GM10847 (cell line): ENCODE data around the gene RNASE8.

Source experiments
- POLR2A ChIP-seq: IDR thresholded peaks from 2 replicates; pipeline ENCODE4 v1.6.1; 2011; ENCODE audit not compliant: insufficient read length; ENCODE audit errors: extremely low read depth

Gene RNASE8

GRCh38 chr14:21041676-21042433 lies 15.8 kb upstream of the RNASE8 start, which contains the start of gene RNASE7:
Gene RNASE7, plus strand, starts transcription at chr14:21042362. Its CDS starts 631 bp downstream, at chr14:21042993.
- no peak for TF ChIP-seq POLR2A

DNA sequence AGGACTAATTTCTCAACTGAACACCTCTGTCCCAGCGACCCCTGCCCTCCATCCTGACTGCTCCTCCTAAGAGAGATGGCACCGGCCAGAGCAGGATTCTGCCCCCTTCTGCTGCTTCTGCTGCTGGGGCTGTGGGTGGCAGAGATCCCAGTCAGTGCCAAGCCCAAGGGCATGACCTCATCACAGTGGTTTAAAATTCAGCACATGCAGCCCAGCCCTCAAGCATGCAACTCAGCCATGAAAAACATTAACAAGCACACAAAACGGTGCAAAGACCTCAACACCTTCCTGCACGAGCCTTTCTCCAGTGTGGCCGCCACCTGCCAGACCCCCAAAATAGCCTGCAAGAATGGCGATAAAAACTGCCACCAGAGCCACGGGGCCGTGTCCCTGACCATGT lies 14.7 kb upstream of the RNASE8 start:
- TF ChIP-seq POLR2A: no peak

DNA sequence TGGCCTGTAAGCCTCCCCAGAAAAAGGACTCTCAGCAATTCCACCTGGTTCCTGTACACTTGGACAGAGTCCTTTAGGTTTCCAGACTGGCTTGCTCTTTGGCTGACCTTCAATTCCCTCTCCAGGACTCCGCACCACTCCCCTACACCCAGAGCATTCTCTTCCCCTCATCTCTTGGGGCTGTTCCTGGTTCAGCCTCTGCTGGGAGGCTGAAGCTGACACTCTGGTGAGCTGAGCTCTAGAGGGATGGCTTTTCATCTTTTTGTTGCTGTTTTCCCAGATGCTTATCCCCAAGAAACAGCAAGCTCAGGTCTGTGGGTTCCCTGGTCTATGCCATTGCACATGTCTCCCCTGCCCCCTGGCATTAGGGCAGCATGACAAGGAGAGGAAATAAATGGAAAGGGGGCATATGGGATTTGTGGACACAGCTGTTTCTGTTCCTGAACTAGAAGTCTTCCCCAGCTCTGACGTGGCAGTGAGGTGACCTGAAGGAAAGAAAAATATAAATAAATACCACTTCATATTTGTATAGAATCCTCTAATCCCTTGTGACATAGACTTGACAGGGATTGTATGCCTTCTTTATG lies 14.1 kb upstream of the RNASE8 start:
- TF ChIP-seq POLR2A: no peak

- TF ChIP-seq POLR2A: no peak
Measured at GRCh38 chr14:21043974-21044618, 13.5 kb upstream of the RNASE8 start.

DNA sequence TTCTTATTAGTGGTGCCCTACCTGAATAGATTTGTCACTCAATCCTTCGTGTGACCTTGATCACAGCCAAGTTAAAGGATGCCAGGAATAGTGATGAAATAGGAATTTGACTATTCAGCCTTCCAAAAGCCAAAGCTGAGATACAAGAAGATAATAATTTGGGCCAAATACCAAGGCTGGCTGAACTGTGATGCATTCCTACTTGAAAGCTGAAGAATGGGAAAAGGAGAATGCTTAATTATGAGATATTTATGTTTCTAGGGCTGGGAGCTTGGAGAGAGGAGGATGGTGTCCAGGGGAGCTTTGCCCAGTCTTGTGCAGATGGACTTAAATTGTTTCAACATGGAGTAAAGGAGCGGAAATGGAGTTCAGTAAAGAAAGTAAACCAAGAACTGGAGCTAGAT lies 10.2 kb upstream of the RNASE8 start:
- no peak for TF ChIP-seq POLR2A

DNA sequence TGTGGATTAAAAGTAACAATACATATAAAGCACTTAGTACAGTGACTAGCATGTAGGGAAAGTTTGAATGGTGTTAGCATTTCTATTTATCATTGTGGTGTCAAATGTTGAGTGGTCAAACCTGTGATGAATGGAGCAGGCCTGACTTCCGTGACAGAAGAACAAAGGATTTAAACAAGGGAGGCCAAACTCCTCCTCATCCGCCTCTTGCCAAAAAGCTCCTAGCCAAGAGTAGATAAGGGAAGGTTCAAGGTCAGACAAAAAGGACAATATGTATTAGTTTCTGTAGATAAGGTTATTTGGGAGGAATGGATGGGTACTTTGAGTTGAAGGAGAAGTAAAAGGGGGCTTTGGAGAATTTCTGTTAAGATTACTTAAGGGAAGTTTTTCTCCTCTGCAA lies 9.0 kb upstream of the RNASE8 start:
- TF ChIP-seq POLR2A: no peak

DNA sequence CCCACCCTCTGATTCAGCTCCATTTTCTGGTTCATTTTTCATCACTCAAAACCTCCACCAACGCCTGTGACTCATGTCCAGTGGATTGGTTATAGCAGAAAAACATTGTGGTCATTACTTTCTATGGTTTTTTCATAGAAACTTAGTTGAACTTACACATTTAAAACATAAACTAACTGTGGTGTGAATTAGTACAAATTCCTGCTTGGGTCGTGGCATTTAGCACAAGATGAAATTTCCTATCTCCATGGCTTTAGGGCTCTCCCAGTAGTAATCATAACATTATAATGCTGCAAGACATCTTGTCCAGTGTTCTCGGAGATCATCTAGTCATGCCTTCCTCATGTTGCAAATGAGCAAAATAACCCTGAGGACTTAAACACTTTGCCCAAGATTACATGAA lies 8.3 kb upstream of the RNASE8 start:
- TF ChIP-seq POLR2A: no peak

DNA sequence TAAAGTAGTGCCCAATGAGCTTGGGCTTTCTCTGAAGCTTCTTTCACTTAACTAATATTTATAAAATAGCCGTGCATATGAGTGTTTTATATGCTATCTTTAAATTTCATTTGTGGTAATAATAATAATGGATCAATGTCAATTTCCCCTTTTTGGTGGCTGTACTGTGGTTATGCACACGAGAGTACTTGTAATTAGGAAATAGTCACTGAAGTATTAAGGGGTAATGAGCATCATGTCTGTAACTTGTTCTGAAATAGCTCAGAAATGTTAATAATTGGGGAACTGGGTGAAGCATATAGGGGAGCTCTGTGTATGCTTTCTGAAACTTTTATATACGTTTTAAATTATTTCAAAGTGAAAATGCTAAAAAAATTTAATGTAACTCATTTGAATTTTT lies 7.0 kb upstream of the RNASE8 start:
- no peak for TF ChIP-seq POLR2A

DNA sequence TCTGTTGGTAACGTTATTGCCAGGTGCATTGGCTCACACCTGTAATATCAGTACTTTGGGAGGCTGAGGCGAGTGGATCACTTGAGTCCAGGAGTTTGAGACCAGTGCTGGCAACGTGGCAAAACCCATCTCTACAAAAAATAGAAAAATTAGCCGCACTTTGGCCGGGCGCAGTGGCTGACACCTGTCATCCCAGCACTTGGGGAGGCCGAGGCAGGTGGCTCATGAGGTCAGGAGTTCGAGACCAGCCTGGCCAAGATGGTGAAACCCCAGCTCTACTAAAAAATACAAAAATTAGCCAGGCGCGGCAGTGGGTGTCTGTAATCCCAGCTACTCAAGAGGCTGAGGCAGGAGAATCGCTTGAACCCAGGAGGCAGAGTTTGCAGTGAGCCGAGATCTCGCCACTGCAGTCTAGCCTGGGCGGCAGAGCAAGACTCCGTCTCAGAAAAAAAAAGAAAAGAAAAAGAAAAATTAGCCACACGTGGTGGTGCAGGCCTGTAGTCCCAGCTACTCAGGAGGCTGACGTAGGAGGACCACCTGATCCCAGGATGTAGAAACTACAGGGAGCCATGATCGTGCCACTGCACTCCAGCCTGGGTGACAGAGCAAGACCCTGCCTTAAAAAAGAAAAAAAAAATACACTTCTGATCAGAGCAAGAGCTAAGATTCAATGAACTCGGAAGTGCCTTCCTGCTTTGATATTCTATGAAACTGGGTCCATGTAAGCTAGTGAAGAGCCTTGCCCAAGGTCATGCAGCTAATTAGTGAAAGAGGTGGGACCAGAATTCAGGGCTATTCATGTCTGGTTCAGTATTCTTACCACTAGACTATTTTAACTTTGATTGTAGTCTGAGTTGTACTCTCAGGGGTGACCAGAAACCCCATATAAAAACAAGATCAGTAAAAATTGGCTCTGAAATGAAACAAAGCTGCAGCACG lies 4.2 kb upstream of the RNASE8 start:
- no peak for TF ChIP-seq POLR2A

DNA sequence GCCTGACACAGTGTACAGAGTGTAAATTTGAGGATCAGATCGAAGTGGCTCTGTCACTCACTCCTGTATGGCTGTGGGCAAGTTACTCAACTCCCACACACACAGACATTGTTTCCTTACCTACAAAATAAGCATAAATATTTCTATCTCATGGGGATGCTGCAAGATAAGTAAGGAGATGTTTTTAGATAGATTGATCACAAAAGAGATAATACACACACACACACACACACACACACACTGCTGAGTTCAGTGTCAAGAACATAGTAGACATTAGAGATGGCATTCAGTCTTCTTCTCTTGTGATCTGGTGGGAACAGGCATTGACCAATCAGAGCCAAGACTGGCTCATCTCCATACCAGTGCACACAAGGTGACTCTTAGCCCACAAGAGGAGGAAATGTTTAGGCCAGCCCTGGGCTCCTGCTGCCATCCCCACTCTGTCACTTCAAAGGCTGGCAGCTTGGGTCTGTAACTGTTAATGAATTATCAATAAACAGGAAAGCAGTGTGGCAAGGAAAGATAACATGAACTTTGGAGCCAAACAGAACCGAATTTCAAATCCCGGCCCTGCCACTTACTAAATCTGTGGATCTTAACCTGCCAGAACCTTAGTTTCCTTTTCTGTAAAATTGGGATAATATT lies 3.4 kb upstream of the RNASE8 start:
- TF ChIP-seq POLR2A: no peak

DNA sequence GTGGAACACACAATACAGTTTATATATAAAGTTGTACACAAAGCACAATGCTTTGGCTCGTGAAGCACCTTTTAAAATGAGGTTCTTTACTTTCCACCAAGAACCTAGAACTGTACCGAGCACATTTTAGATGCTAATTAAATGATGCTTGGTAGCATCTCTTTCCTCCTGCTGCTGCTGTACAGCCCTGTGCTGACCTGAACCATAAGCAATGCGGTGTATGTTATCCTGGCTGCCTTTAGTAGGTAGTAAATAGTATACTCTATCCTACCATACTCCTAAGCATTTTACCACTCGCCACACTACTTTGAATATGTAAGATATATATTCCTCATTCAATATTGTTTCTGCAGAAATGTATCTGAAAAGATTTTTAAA lies 2.9 kb upstream of the RNASE8 start:
- no peak for TF ChIP-seq POLR2A

GRCh38 chr14:21055432-21056117 lies 2.0 kb upstream of the RNASE8 start:
- no peak for TF ChIP-seq POLR2A

DNA sequence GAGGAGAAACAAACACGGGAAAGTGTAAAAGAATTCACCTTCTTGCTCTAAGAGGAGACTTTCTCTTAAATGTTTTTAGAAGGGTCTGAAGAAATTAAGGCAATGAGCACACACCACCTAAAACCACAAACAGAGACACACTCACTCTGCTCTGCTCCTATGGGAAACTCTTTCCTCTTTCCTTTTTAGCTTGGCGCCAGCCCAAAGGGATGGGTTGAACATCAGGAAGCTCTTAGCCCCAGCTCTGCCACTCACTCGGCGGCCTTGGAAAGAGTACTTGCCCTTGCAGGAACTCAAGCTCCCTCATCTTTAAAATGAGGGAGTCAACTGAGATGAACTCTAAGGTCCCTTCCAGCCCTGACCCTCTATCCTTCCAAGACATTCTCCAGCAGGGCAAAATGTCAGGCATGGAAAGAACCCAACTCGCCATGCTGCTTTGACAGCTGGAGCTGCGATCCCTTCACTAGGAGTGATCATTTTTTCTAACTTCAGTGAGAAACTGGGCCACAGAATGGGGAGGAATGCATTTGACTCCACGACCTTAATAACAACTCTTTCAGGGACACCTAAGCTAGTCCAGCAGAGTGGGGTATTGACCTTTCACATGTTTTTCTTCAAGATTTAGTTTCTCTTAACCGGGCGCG lies 980 bp upstream of the RNASE8 start:
- TF ChIP-seq POLR2A: no peak

DNA sequence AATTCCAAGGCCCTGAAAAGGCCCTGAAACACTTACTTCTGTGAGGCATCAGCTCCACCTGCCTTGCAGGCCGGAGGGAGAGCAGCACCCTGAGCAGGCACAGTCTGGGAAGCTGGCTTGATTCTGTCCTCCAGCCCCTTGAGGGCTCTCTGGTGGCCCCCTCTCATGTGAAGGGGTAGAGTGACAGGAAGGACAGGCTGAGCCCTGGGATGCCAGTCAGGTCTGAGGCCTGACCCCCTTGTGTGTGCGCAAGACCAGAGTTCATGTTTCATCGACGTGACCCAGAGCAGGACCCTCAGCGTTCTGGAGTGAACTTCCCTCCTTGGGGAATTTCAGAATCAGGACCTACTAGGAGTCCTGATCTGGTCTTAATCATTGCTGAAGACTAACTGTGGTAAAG lies 1.3 kb downstream of the RNASE8 start:
- no peak for TF ChIP-seq POLR2A
